Cardiac muscle cell (in vitro differentiated cells and primary cell): ENCODE measurements around the gene PHACTR3. TPM values are rescaled to one million over a fixed set of nuclear protein-coding genes. Genes with fewer than 3 reads are reported as not detected.

Experiments
- DNase-seq, 2 donors: peaks; one replicate each; pipeline versions ENCODE4 v3.0.0 to v3.0.0-alpha.2; 2010 to 2017; ENCODE audit warnings: low read depth in 1 of 2, low spot score in 1 of 2
- H3K27ac ChIP-seq: fragments of 200-600 bp; sonication (generic); 2 replicates; pipeline ENCODE4 v1.5.1; 2016
- H3K27me3 ChIP-seq: fragments of 200-600 bp; sonication (generic); 2 replicates; pipeline ENCODE4 v1.6.0; 2016; ENCODE audit warnings: control low read depth
- H3K36me3 ChIP-seq: fragments of 200-600 bp; sonication (generic); 2 replicates; pipeline ENCODE4 v1.5.1; 2016; ENCODE audit warnings: control low read depth
- H3K4me1 ChIP-seq: fragments of 200-600 bp; sonication (generic); 2 replicates; pipeline ENCODE4 v1.8.1; 2017; ENCODE audit warnings: low read depth, mild to moderate bottlenecking, mixed run types
- H3K4me3 ChIP-seq: fragments of 200-600 bp; sonication (generic); 2 replicates; pipeline ENCODE4 v1.5.1; 2016; ENCODE audit warnings: mild to moderate bottlenecking
- H3K9me3 ChIP-seq: fragments of 200-600 bp; sonication (generic); 2 replicates; pipeline ENCODE4 v1.5.1; 2017; ENCODE audit warnings: low read depth, mild to moderate bottlenecking, control low read depth
- CTCF ChIP-seq: IDR thresholded peaks from 2 replicates; pipeline ENCODE4 v1.5.1; 2012; ENCODE audit warnings: low read depth, mild to moderate bottlenecking, low read length
- polyA plus RNA-seq: library from polyadenylated mRNA; unstranded; fragments of >200 nt; fragmentation: Nextera tagmentation; extraction: Ambion mirVana; gene quantifications from 2 replicates; pipeline ENCODE4 v1.2.1, GENCODE V29; 2016
- total RNA-seq: library from RNA; depleted of rRNA; stranded (reverse); fragments of >200 nt; gene quantifications from 2 replicates; pipeline ENCODE4 v1.2.3, GENCODE V29; 2016

PHACTR3 gene
- total and polyA plus RNA-seq, 2 experiments from 2014 or later: 0.55 to 17.0 TPM

- no peak for TF ChIP-seq CTCF
- H3K9me3 ChIP-seq: no peaks in the 10 kb centered on the region
- H3K4me1 ChIP-seq: no peaks in the 10 kb centered on the region
- H3K36me3 ChIP-seq: no peaks in the 10 kb centered on the region
- DNase-seq: no peak
- no peak overlapping the region for H3K4me3 ChIP-seq
- no peaks in the 10 kb centered on the region for H3K27me3 ChIP-seq
- H3K27ac ChIP-seq: no peak overlapping the region
Measured at GRCh38 chr20:59771506-59772372, 167.4 kb downstream of the PHACTR3 start.

GRCh38 chr20:59772373-59772705 is 168.0 kb downstream of the PHACTR3 start:
- no peak for DNase-seq
- Histone ChIP-seq H3K27ac (no peak overlapping the region), H3K4me1 (no peaks in the 10 kb centered on the region), H3K9me3 (no peaks in the 10 kb centered on the region), H3K4me3 (no peak overlapping the region), H3K36me3 (no peaks in the 10 kb centered on the region), H3K27me3 (no peaks in the 10 kb centered on the region)
- TF ChIP-seq CTCF: no peak

GRCh38 chr20:59772931-59773913 is 168.9 kb downstream of the PHACTR3 start:
- DNase-seq: no peak
- Histone ChIP-seq H3K27me3 (no peaks in the 10 kb centered on the region), H3K36me3 (no peaks in the 10 kb centered on the region), H3K4me3 (no peak overlapping the region), H3K9me3 (no peaks in the 10 kb centered on the region), H3K27ac (no peak overlapping the region), H3K4me1 (no peaks in the 10 kb centered on the region)
- no peak for TF ChIP-seq CTCF

- H3K9me3 ChIP-seq: no peaks in the 10 kb centered on the region
- no peak overlapping the region for H3K27ac ChIP-seq
- no peaks in the 10 kb centered on the region for H3K27me3 ChIP-seq
- H3K36me3 ChIP-seq: no peaks in the 10 kb centered on the region
- no peak for TF ChIP-seq CTCF
- DNase-seq: no peak
- H3K4me1 ChIP-seq: no peaks in the 10 kb centered on the region
- H3K4me3 ChIP-seq: no peak overlapping the region
Measured at GRCh38 chr20:59774204-59774641, 169.9 kb downstream of the PHACTR3 start.

- DNase-seq: no peak
- TF ChIP-seq CTCF: no peak
- no peaks in the 10 kb centered on the region for H3K27me3 ChIP-seq
- no peaks in the 10 kb centered on the region for H3K9me3 ChIP-seq
- no peaks in the 10 kb centered on the region for H3K4me1 ChIP-seq
- no peaks in the 10 kb centered on the region for H3K36me3 ChIP-seq
- no peak overlapping the region for H3K4me3 ChIP-seq
- no peak overlapping the region for H3K27ac ChIP-seq
Measured at GRCh38 chr20:59774921-59775686, 170.8 kb downstream of the PHACTR3 start.
